ENCODE measurements around the gene ARMC9. TPM values are rescaled to one million over a fixed set of nuclear protein-coding genes. Genes with fewer than 3 reads are reported as not detected.

ARMC9 gene
- total RNA-seq, 1 donor from 2014 or later: 27.5 TPM

GRCh38 chr2:231351648-231352047 is 153.2 kb downstream of the ARMC9 start:
- H3K4me3 ChIP-seq (ENCODE audit: low read depth, low read length): no peak overlapping the region
- DNase-seq (ENCODE audit: low read depth): no peak
- no peaks in the 10 kb centered on the region for H3K27me3 ChIP-seq (ENCODE audit: control insufficient read depth, insufficient read depth, low read length)
- TF ChIP-seq CTCF (IDR thresholded peaks at IDR 0.05; ENCODE audit: insufficient read depth, low read length, poor library complexity, severe bottlenecking): no peak
- no peaks in the 10 kb centered on the region for H3K36me3 ChIP-seq (ENCODE audit: control insufficient read depth, insufficient read depth, low read length)

- Histone ChIP-seq H3K4me3 (ENCODE audit: low read depth, low read length) (no peak overlapping the region), H3K36me3 (ENCODE audit: control insufficient read depth, insufficient read depth, low read length) (no peaks in the 10 kb centered on the region), H3K27me3 (ENCODE audit: control insufficient read depth, insufficient read depth, low read length) (no peaks in the 10 kb centered on the region)
- DNase-seq (ENCODE audit: low read depth): no peak
- TF ChIP-seq CTCF (IDR thresholded peaks at IDR 0.05; ENCODE audit: insufficient read depth, low read length, poor library complexity, severe bottlenecking): no peak
Observed at GRCh38 chr2:231353469-231353868, 155.0 kb downstream of the ARMC9 start.

GRCh38 chr2:231355508-231356465 is 157.4 kb downstream of the ARMC9 start:
- DNase-seq (ENCODE audit: low read depth): no peak
- Histone ChIP-seq H3K4me3 (ENCODE audit: low read depth, low read length) (no peak overlapping the region), H3K36me3 (ENCODE audit: control insufficient read depth, insufficient read depth, low read length) (no peaks in the 10 kb centered on the region), H3K27me3 (ENCODE audit: control insufficient read depth, insufficient read depth, low read length) (no peaks in the 10 kb centered on the region)
- no peak for TF ChIP-seq CTCF (IDR thresholded peaks at IDR 0.05; ENCODE audit: insufficient read depth, low read length, poor library complexity, severe bottlenecking)

GRCh38 chr2:231356466-231356844 is 158.0 kb downstream of the ARMC9 start:
- Histone ChIP-seq H3K4me3 (ENCODE audit: low read depth, low read length) (no peak overlapping the region), H3K36me3 (ENCODE audit: control insufficient read depth, insufficient read depth, low read length) (no peaks in the 10 kb centered on the region), H3K27me3 (ENCODE audit: control insufficient read depth, insufficient read depth, low read length) (no peaks in the 10 kb centered on the region)
- no peak for TF ChIP-seq CTCF (IDR thresholded peaks at IDR 0.05; ENCODE audit: insufficient read depth, low read length, poor library complexity, severe bottlenecking)
- no peak for DNase-seq (ENCODE audit: low read depth)

- Histone ChIP-seq H3K27me3 (ENCODE audit: control insufficient read depth, insufficient read depth, low read length) (no peaks in the 10 kb centered on the region), H3K4me3 (ENCODE audit: low read depth, low read length) (no peak overlapping the region), H3K36me3 (ENCODE audit: control insufficient read depth, insufficient read depth, low read length) (no peaks in the 10 kb centered on the region)
- TF ChIP-seq CTCF (IDR thresholded peaks at IDR 0.05; ENCODE audit: insufficient read depth, low read length, poor library complexity, severe bottlenecking): no peak
- no peak for DNase-seq (ENCODE audit: low read depth)
Observed at GRCh38 chr2:231357048-231357447, 158.6 kb downstream of the ARMC9 start.
